ENCODE results near the gene RITA1. TPM values are rescaled to one million over a fixed set of nuclear protein-coding genes. Genes with fewer than 3 reads are reported as not detected.

The RITA1 gene
- total RNA-seq, 1 donor from 2014 or later = 15.2 TPM

- DNase-seq (ENCODE audit: low spot score in 2 of 2, unreplicated experiment in 2 of 2) = no peak
- H3K4me1 Mint-ChIP-seq = peaks cover 38% of the 10 kb centered on the region
- H3K9me3 Mint-ChIP-seq = no peaks in the 10 kb centered on the region
- H3K4me3 Mint-ChIP-seq = no peak overlapping the region
- TF ChIP-seq, protein P1, sequence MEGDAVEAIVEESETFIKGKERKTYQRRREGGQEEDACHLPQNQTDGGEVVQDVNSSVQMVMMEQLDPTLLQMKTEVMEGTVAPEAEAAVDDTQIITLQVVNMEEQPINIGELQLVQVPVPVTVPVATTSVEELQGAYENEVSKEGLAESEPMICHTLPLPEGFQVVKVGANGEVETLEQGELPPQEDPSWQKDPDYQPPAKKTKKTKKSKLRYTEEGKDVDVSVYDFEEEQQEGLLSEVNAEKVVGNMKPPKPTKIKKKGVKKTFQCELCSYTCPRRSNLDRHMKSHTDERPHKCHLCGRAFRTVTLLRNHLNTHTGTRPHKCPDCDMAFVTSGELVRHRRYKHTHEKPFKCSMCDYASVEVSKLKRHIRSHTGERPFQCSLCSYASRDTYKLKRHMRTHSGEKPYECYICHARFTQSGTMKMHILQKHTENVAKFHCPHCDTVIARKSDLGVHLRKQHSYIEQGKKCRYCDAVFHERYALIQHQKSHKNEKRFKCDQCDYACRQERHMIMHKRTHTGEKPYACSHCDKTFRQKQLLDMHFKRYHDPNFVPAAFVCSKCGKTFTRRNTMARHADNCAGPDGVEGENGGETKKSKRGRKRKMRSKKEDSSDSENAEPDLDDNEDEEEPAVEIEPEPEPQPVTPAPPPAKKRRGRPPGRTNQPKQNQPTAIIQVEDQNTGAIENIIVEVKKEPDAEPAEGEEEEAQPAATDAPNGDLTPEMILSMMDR (IDR thresholded peaks at IDR 0.05; ENCODE audit: unreplicated experiment) = no peak
- H3K27ac Mint-ChIP-seq = no peak overlapping the region
- H3K36me3 Mint-ChIP-seq = peaks cover 11% of the 10 kb centered on the region
- H3K27me3 Mint-ChIP-seq (ENCODE audit: low read depth) = no peaks in the 10 kb centered on the region
Observed at GRCh38 chr12:113237748-113238147, 52.2 kb downstream of the RITA1 start.

- peaks cover 35% of the 10 kb centered on the region for H3K4me1 Mint-ChIP-seq
- no peak for DNase-seq (ENCODE audit: low spot score in 2 of 2, unreplicated experiment in 2 of 2)
Observed at GRCh38 chr12:113238309-113238708, 52.8 kb downstream of the RITA1 start.

GRCh38 chr12:113239288-113239771, 53.8 kb downstream of the RITA1 start:
- Mint-ChIP-seq H3K9me3 (no peaks in the 10 kb centered on the region), H3K27ac (peak overlapping the region; percentile 81), H3K4me3 (no peak overlapping the region), H3K4me1 (peaks cover 38% of the 10 kb centered on the region), H3K27me3 (ENCODE audit: low read depth) (no peaks in the 10 kb centered on the region), H3K36me3 (peaks cover 2% of the 10 kb centered on the region)
- TF ChIP-seq, protein P1 (IDR thresholded peaks at IDR 0.05; ENCODE audit: unreplicated experiment) = no peak
- no peak for DNase-seq (ENCODE audit: low spot score in 2 of 2, unreplicated experiment in 2 of 2)

More at GRCh38 chr12:113238309-113238708, 52.8 kb downstream of the RITA1 start:
- TF ChIP-seq, protein P1 (IDR thresholded peaks at IDR 0.05; ENCODE audit: unreplicated experiment) = no peak
- Mint-ChIP-seq H3K27me3 (ENCODE audit: low read depth) (no peaks in the 10 kb centered on the region), H3K27ac (no peak overlapping the region), H3K36me3 (peaks cover 9% of the 10 kb centered on the region), H3K4me3 (no peak overlapping the region), H3K9me3 (no peaks in the 10 kb centered on the region)

DNA sequence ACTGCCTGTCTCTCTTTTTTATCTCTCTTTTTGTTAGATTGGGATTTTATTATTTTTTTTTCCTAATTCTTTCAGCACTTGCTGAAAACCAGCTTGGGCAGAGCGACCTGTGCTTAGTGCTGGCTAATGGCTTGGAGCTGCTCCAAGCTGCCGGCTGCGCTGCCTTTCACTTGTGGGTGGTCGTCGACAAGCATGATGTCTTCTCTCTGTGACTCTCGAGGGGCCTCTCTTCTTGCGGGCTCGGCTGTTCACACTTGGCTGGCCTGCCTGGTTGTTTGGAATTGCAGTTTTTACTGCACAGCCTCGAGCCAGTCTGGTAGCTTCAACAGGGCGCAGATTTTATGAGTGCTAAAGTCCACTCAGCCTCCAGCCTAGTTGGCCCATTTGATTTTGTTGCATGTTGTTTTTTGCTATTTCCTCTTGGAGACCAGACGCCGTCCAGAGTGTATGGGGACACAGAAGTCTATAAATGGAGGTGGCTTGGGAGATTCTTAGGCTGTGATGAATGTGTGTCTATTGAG, 54.4 kb downstream of the RITA1 start:
- peaks cover under 1% of the 10 kb centered on the region for H3K36me3 Mint-ChIP-seq
- H3K27me3 Mint-ChIP-seq (ENCODE audit: low read depth) = no peaks in the 10 kb centered on the region
- H3K27ac Mint-ChIP-seq = peak overlapping the region; percentile 81
- H3K9me3 Mint-ChIP-seq = no peaks in the 10 kb centered on the region
- peak in 1 of 2 experiments; percentile 53 for DNase-seq (ENCODE audit: low spot score in 2 of 2, unreplicated experiment in 2 of 2)
- H3K4me3 Mint-ChIP-seq = no peak overlapping the region
- H3K4me1 Mint-ChIP-seq = peaks cover 44% of the 10 kb centered on the region
- TF ChIP-seq, protein P1 (IDR thresholded peaks at IDR 0.05; ENCODE audit: unreplicated experiment) = no peak

- Mint-ChIP-seq H3K36me3 (no peaks in the 10 kb centered on the region), H3K9me3 (no peaks in the 10 kb centered on the region), H3K4me1 (peaks cover 46% of the 10 kb centered on the region), H3K27me3 (ENCODE audit: low read depth) (no peaks in the 10 kb centered on the region), H3K4me3 (no peak overlapping the region), H3K27ac (peak overlapping the region; percentile 81)
- TF ChIP-seq, protein P1 (IDR thresholded peaks at IDR 0.05; ENCODE audit: unreplicated experiment) = no peak
- DNase-seq (ENCODE audit: low spot score in 2 of 2, unreplicated experiment in 2 of 2) = no peak
Observed at GRCh38 chr12:113240395-113240794, 54.9 kb downstream of the RITA1 start.

All from mesothelial cell of epicardium (in vitro differentiated cells).